Mucosa of gallbladder (tissue), 1 donor: Measurements from ENCODE around the gene ARMC12. TPM values are rescaled to one million over a fixed set of nuclear protein-coding genes. Genes with fewer than 3 reads are reported as not detected.

Experiments used
- total RNA-seq: library from RNA; stranded (reverse); gene quantifications from one replicate; pipeline ENCODE4 v1.2.1, GENCODE V29; 2021
- donor health status: DM: no; HTN: no; CAD: no.

ARMC12 gene
- total RNA-seq, 1 donor from 2014 or later = 1.1 TPM

Other genes with a start within 250 kb of the ARMC12 start
- 45.3 TPM for gene TEAD3, start 240.0 kb upstream of the ARMC12 start, total RNA-seq
- not detected for gene TULP1, start 224.1 kb upstream of the ARMC12 start, total RNA-seq
- gene FKBP5, start 48.1 kb upstream of the ARMC12 start, total RNA-seq = 174 TPM
- gene CLPSL2, start 39.6 kb downstream of the ARMC12 start, total RNA-seq = not detected
- gene CLPSL1, start 44.0 kb downstream of the ARMC12 start, total RNA-seq = 0.49 TPM
- 14.4 TPM for gene CLPS, start 60.3 kb downstream of the ARMC12 start, total RNA-seq
- 0.69 TPM for gene LHFPL5, start 68.3 kb downstream of the ARMC12 start, total RNA-seq
- gene SRPK1, start 184.1 kb downstream of the ARMC12 start, total RNA-seq = 39.9 TPM